Measurements from ENCODE around the gene ZNF460.

Gene ZNF460

DNA sequence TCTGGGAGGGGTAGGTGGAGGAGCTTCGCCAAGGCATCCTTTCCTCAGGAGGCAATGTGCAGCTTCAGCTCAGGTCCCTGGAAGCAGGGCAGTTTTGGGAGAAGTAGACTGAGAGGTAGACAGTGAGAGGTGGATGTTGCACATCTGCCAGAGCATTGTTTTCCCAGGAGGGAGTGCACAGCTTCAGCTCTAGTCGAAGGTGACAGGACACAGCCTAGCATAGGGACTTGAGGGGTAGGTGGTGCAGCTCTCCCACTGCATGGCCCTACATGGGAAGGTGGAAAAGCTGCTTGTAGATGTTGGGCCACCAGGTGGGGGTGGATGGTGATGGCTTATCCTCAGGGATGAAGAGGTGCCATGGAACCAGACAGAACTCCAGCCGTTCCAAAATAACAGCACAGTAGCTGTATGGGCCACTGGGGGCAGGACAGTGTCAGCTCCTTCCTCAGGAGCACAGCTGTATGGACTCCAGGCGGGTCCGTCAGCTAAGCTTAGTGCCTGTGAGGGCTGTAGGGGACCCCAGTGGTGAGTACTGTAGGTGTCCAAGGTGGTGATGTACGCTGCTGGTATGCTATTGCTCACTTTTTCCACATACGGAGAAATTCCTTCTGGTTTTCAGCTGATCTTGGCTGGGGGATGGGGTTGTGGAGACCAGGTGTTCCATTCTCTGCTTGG is 22.6 kb downstream of the ZNF460 start:
- Mint-ChIP-seq H3K27me3 (ENCODE audit: low read depth) (no peaks in the 10 kb centered on the region), H3K27ac (no peak overlapping the region), H3K4me3 (no peak overlapping the region), H3K4me1 (no peaks in the 10 kb centered on the region), H3K36me3 (ENCODE audit: low read depth) (peaks cover 56% of the 10 kb centered on the region), H3K9me3 (peaks cover 19% of the 10 kb centered on the region)
- no peak for TF ChIP-seq CTCF (IDR thresholded peaks at IDR 0.05; ENCODE audit: unreplicated experiment in 3 of 3)

DNA sequence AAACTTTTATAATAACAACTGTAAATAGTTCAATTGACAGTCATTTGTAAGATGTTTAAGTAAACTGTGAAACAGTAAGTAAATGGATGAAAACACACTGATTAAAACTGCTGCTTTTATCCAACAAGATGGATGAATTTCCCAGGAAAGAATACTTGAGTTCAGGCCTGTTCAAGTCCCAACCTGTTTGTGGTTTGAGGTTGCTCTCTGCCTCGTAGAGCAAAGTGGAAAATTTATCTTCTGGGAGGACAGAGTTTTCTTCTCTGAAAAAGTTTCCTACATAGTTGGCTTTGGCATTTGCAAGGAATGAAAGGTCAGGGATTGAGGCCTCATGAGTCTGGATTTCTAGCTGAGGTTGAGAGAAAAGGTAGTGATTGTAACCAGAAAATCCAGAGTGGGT is 24.8 kb downstream of the ZNF460 start:
- H3K4me1 Mint-ChIP-seq: no peaks in the 10 kb centered on the region
- no peak for TF ChIP-seq CTCF (IDR thresholded peaks at IDR 0.05; ENCODE audit: unreplicated experiment in 3 of 3)
- peaks cover 10% of the 10 kb centered on the region for H3K9me3 Mint-ChIP-seq
- H3K27me3 Mint-ChIP-seq (ENCODE audit: low read depth): no peaks in the 10 kb centered on the region
- peaks cover 37% of the 10 kb centered on the region for H3K36me3 Mint-ChIP-seq (ENCODE audit: low read depth)
- H3K27ac Mint-ChIP-seq: no peak overlapping the region
- no peak overlapping the region for H3K4me3 Mint-ChIP-seq

GRCh38 chr19:57308514-57308913 is 28.2 kb downstream of the ZNF460 start:
- no peak overlapping the region for H3K27ac Mint-ChIP-seq
- peaks cover 9% of the 10 kb centered on the region for H3K27me3 Mint-ChIP-seq (ENCODE audit: low read depth)
- H3K9me3 Mint-ChIP-seq: peaks cover 4% of the 10 kb centered on the region
- H3K36me3 Mint-ChIP-seq (ENCODE audit: low read depth): peaks cover 7% of the 10 kb centered on the region
- no peak for TF ChIP-seq CTCF (IDR thresholded peaks at IDR 0.05; ENCODE audit: unreplicated experiment in 3 of 3)
- H3K4me1 Mint-ChIP-seq: no peaks in the 10 kb centered on the region
- no peak overlapping the region for H3K4me3 Mint-ChIP-seq

DNA sequence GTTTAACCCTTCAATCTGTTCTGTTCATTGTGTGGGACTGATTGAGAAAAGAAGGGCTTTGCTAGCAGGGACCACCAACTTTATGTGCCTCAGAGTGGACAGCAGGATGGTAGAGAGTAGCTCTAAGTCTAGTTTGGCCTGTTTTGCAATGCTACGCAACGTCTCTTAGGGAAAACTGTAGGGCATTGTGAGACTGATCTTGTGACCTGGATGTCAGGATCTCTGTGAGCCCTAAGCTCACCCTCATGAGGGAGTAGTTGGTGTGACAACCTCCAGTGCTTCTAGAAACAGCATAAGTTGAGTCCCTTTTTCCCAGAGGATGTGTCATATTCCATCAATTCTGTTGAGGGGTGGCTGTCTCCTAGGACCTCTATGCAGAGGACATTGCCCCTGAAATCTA is 30.5 kb downstream of the ZNF460 start:
- Mint-ChIP-seq H3K9me3 (peaks cover 4% of the 10 kb centered on the region), H3K27me3 (ENCODE audit: low read depth) (peaks cover 29% of the 10 kb centered on the region), H3K4me1 (no peaks in the 10 kb centered on the region), H3K4me3 (no peak overlapping the region), H3K27ac (no peak overlapping the region), H3K36me3 (ENCODE audit: low read depth) (no peaks in the 10 kb centered on the region)
- no peak for TF ChIP-seq CTCF (IDR thresholded peaks at IDR 0.05; ENCODE audit: unreplicated experiment in 3 of 3)

DNA sequence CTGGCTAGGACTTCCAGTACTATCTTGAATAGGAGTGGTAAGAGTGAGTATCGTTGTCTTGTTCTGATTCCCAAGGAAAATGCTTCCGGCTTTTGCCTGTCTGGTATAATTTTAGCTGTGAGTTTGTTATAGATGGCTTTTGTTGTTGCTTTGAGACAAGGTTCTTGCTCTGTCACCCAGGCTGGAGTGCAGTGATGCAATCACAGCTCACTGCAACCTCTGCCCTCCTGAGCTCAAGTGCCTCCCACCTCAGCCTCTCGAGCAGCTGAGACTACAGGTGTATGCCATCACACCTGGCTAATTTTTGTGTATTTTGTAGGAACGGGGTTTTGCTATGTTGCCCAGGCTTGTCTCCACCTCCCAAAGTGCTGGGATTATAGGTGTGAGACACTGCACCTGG is 33.9 kb downstream of the ZNF460 start:
- H3K27ac Mint-ChIP-seq: no peak overlapping the region
- H3K27me3 Mint-ChIP-seq (ENCODE audit: low read depth): peaks cover 53% of the 10 kb centered on the region
- no peak for TF ChIP-seq CTCF (IDR thresholded peaks at IDR 0.05; ENCODE audit: unreplicated experiment in 3 of 3)
- H3K4me1 Mint-ChIP-seq: no peaks in the 10 kb centered on the region
- no peak overlapping the region for H3K4me3 Mint-ChIP-seq
- peaks cover 4% of the 10 kb centered on the region for H3K9me3 Mint-ChIP-seq
- no peaks in the 10 kb centered on the region for H3K36me3 Mint-ChIP-seq (ENCODE audit: low read depth)

- H3K9me3 Mint-ChIP-seq: no peaks in the 10 kb centered on the region
- no peak overlapping the region for H3K27ac Mint-ChIP-seq
- no peaks in the 10 kb centered on the region for H3K36me3 Mint-ChIP-seq (ENCODE audit: low read depth)
- H3K4me3 Mint-ChIP-seq: no peak overlapping the region
- no peak for TF ChIP-seq CTCF (IDR thresholded peaks at IDR 0.05; ENCODE audit: unreplicated experiment in 3 of 3)
- peaks cover 21% of the 10 kb centered on the region for H3K4me1 Mint-ChIP-seq
- peaks cover 47% of the 10 kb centered on the region for H3K27me3 Mint-ChIP-seq (ENCODE audit: low read depth)
Measured at GRCh38 chr19:57317503-57317902, 37.2 kb downstream of the ZNF460 start.

Measured in nephron (organoid).